OCI-LY3 (cell line): ENCODE data around the gene DERA.

Experiments
- H2AFZ ChIP-seq: fragments of 200-600, 300-600 bp; shearing (Covaris generic); 2 replicates; pipeline ENCODE4 v1.6.0; 2014; ENCODE audit warnings: antibody characterized with exemption, low read depth, low read length
- H3K27ac ChIP-seq: fragments of 200-600, 300-600 bp; sonication (generic); 2 replicates; pipeline ENCODE4 v1.5.1; 2014; ENCODE audit warnings: mild to moderate bottlenecking, low read length, moderate library complexity, mixed read lengths
- H3K27me3 ChIP-seq: fragments of 200-600, 300-600 bp; sonication (generic); 2 replicates; pipeline ENCODE4 v1.6.1; 2014; ENCODE audit warnings: low read depth, low read length, mixed read lengths
- H3K36me3 ChIP-seq: fragments of 200-600, 300-600 bp; sonication (generic); replicated peaks from 2 replicates; pipeline ENCODE3; 2014; ENCODE audit warnings: low read depth, low read length, mixed read lengths
- H3K4me1 ChIP-seq: fragments of 300-600, 200-600 bp; sonication (generic); 2 replicates; pipeline ENCODE4 v1.6.1; 2014; ENCODE audit warnings: low read length, mixed read lengths
- H3K4me2 ChIP-seq: fragments of 200-600, 300-600 bp; sonication (generic); 2 replicates; pipeline ENCODE4 v1.6.1; 2014; ENCODE audit warnings: low read length, mixed read lengths
- H3K4me3 ChIP-seq: fragments of 300-600, 200-600 bp; sonication (generic); 2 replicates; pipeline ENCODE4 v1.5.1; 2014; ENCODE audit warnings: antibody characterized with exemption, mild to moderate bottlenecking, low read length, moderate library complexity
- H3K79me2 ChIP-seq: fragments of 300-600, 200-600 bp; shearing (Covaris generic); 2 replicates; pipeline ENCODE4 v1.6.1; 2014; ENCODE audit warnings: mild to moderate bottlenecking, low read length, mixed read lengths
- H3K9ac ChIP-seq: fragments of 300-600, 200-600 bp; shearing (Covaris generic); 2 replicates; pipeline ENCODE4 v1.6.0; 2014; ENCODE audit warnings: mild to moderate bottlenecking, low read length, moderate library complexity
- H3K9me3 ChIP-seq: fragments of 200-600, 300-600 bp; shearing (Covaris generic); 2 replicates; pipeline ENCODE4 v1.6.1; 2014; ENCODE audit warnings: low read length, mixed read lengths; ENCODE audit not compliant: insufficient read depth
- H4K20me1 ChIP-seq: fragments of 200-600, 300-600 bp; sonication (generic); 2 replicates; pipeline ENCODE4 v1.6.1; 2016; ENCODE audit warnings: low read length, mixed read lengths; ENCODE audit not compliant: insufficient read depth
- CTCF ChIP-seq: fragments of 200-600, 300-600 bp; sonication (generic); IDR thresholded peaks from 2 replicates; pipeline ENCODE4 v1.5.1; 2014; ENCODE audit warnings: antibody characterized with exemption, low read length, low read depth
- EZH2phosphoT487 ChIP-seq: fragments of 200-600 bp; shearing (Covaris generic); IDR thresholded peaks from 2 replicates; pipeline ENCODE4 v1.6.1; 2018; ENCODE audit warnings: antibody characterized with exemption, mixed run types, low read depth

DERA gene

DNA sequence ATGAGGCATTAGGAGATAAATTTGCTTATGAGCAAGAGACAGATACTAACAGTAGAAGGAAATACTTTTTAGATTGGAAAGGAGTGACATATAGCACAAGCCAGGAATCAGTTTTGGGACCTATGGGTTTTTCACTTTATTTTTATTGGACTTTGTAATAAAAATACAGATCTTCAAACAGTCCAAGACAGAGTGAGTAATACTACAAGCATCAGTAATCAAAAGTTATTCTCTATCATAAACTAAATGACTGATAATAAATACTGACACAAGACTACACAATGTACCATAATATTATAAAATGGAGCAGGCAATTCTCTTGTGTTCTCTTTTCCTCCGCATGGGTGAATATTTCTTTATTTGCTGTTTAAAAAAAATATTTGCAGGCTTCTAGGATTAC is 85.8 kb downstream of the DERA start:
- TF ChIP-seq EZH2phosphoT487, result no peak
- no peak for TF ChIP-seq CTCF
- Histone ChIP-seq H3K79me2 (no peaks in the 10 kb centered on the region), H3K9ac (no peak overlapping the region), H3K36me3 (no peaks in the 10 kb centered on the region), H3K27me3 (no peaks in the 10 kb centered on the region), H3K27ac (no peak overlapping the region), H2AFZ (no peak overlapping the region), H4K20me1 (no peaks in the 10 kb centered on the region), H3K4me2 (no peak overlapping the region), H3K4me3 (no peak overlapping the region), H3K9me3 (no peaks in the 10 kb centered on the region), H3K4me1 (no peaks in the 10 kb centered on the region)

DNA sequence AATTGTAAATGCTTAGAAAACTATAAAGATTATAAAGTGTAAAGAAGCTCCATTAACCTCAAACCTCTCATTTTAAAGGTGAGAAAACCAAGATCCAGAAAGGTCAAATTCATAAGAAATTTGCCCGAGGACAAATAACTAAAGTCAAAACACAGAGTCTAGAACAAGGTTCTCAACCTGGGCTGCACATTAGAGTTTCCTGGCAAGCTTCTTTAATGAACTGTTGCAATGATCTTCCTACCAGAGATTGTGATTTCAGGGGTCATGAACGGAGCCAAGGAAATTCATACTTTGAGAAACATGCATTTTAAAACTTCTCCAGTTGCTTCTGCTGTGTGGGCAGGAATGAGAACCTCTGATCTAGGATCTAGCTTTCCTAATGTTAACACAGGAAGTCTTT is 86.8 kb downstream of the DERA start:
- Histone ChIP-seq H3K9ac (no peak overlapping the region), H3K79me2 (no peaks in the 10 kb centered on the region)
- no peak for TF ChIP-seq EZH2phosphoT487
- no peak for TF ChIP-seq CTCF

DNA sequence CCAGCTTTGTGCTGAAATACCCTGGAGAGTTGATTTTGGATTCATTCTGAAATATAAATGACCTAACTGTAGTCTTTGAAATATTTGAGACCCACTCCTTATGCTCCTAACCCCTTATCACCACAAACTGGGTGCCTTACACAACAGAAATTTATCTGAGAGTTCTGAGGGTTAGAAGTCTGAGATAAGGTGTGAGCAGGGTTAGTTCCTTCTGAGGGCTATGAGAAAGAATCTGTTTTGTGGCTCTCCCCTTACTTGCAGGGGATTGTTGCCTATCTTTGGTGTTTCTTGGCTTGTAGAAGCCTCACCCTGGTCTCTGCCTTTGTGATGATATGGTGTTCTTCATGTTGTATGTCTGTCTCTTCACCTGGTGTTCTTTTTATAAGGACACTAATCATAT is 91.7 kb downstream of the DERA start:
- Histone ChIP-seq H3K4me3 (no peak overlapping the region), H3K27me3 (no peaks in the 10 kb centered on the region), H3K27ac (no peak overlapping the region), H2AFZ (no peak overlapping the region), H3K4me2 (no peak overlapping the region), H3K9ac (no peak overlapping the region), H4K20me1 (no peaks in the 10 kb centered on the region), H3K4me1 (no peaks in the 10 kb centered on the region), H3K9me3 (no peaks in the 10 kb centered on the region), H3K79me2 (no peaks in the 10 kb centered on the region), H3K36me3 (no peaks in the 10 kb centered on the region)
- TF ChIP-seq EZH2phosphoT487 (no peak), CTCF (no peak)

More for the DNA sequence above, 86.8 kb downstream of the DERA start:
- Histone ChIP-seq H3K36me3 (no peaks in the 10 kb centered on the region), H3K4me2 (no peak overlapping the region), H4K20me1 (no peaks in the 10 kb centered on the region), H3K4me1 (no peaks in the 10 kb centered on the region), H3K9me3 (no peaks in the 10 kb centered on the region), H3K4me3 (no peak overlapping the region), H2AFZ (no peak overlapping the region), H3K27me3 (no peaks in the 10 kb centered on the region), H3K27ac (no peak overlapping the region)

DNA sequence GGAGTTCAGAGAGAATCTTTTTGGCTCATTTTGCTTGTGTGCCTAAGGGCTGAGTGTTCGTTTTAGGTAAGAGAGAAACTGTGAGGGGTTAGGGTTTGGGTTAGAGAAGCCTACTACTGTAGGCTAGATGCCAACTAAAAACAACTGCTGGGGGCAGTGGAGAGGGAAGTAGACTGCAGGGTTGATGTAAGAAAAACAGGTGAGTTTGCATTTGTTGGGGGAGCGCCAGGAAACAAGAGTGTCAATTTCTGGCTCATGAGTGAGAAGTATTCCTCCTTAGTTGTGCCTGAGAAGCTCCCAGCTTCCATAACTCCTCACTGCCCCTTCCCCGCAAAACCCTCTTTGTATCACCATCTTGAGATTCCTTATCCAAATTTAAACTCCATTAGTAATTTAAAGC is 92.3 kb downstream of the DERA start:
- Histone ChIP-seq H3K4me1 (no peaks in the 10 kb centered on the region), H3K9ac (no peak overlapping the region), H3K36me3 (no peaks in the 10 kb centered on the region), H3K4me2 (no peak overlapping the region), H2AFZ (no peak overlapping the region), H3K27me3 (no peaks in the 10 kb centered on the region), H3K27ac (no peak overlapping the region), H3K4me3 (no peak overlapping the region), H4K20me1 (no peaks in the 10 kb centered on the region), H3K9me3 (no peaks in the 10 kb centered on the region), H3K79me2 (no peaks in the 10 kb centered on the region)
- TF ChIP-seq EZH2phosphoT487 (no peak), CTCF (no peak)
